Islet of Langerhans (tissue), 1 donor: Measurements from ENCODE around the gene ALS2CL.
"Not testable (repeated sequence)": the region's sequence is repeated elsewhere in the genome, so short reads cannot be mapped to it uniquely, and the experiment has no call there.

ENCODE experiments used
- FAIRE-seq: peaks from one replicate; lab custom pipeline; 2011; peaks lifted over from hg19 to GRCh38; lab: Jason Lieb, UNC

The ALS2CL gene

DNA sequence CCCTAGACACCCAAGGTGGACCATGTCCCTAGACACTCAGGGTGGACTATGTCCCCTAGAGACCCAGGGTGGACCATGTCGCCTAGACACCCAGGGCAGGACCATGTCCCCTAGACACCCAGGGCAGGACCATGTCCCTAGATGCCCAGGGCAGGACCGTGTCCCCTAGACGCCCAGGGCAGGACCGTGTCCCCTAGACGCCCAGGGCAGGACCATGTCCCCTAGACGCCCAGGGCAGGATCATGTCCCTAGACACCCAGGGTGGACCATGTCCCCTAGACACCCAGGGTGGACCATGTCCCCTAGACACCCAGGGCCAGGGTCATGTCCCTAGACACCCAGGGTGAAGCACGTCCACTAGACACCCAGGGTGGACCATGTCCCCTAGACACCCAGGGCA, 10.9 kb upstream of the ALS2CL start:
- FAIRE-seq: not testable (repeated sequence)

GRCh38 chr3:46703013-46703520, 9.6 kb upstream of the ALS2CL start:
- FAIRE-seq: no peak

GRCh38 chr3:46702246-46703012, 8.9 kb upstream of the ALS2CL start:
- no peak for FAIRE-seq

GRCh38 chr3:46701181-46701939, 7.9 kb upstream of the ALS2CL start, which contains the start of gene TMIE:
Gene TMIE, plus strand, starts transcription at chr3:46701392. Its CDS starts 96 bp downstream, at chr3:46701488.
- no peak for FAIRE-seq

DNA sequence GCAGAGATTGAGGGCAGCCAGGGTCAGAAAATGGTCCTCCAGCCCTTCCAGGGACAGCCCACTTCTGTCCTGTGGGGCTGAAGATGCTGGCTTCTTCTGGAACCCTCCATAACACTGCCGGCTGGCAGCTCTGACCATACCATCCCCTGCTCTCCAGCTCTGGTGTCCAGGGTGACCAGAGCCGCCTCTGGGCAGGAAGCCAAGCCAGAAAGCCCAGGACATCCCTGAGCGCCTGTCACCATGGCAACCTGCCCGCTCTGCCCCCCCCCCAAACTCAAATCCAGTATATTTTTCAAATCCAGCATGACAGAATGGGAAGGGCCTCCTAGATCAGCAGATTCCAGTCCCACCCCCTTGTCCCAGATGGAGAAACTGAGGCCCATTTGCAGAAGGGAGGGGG, 7.3 kb upstream of the ALS2CL start:
- no peak for FAIRE-seq

GRCh38 chr3:46699676-46700523, 6.4 kb upstream of the ALS2CL start:
- no peak for FAIRE-seq

GRCh38 chr3:46695962-46696894, 2.7 kb upstream of the ALS2CL start:
- FAIRE-seq: no peak

DNA sequence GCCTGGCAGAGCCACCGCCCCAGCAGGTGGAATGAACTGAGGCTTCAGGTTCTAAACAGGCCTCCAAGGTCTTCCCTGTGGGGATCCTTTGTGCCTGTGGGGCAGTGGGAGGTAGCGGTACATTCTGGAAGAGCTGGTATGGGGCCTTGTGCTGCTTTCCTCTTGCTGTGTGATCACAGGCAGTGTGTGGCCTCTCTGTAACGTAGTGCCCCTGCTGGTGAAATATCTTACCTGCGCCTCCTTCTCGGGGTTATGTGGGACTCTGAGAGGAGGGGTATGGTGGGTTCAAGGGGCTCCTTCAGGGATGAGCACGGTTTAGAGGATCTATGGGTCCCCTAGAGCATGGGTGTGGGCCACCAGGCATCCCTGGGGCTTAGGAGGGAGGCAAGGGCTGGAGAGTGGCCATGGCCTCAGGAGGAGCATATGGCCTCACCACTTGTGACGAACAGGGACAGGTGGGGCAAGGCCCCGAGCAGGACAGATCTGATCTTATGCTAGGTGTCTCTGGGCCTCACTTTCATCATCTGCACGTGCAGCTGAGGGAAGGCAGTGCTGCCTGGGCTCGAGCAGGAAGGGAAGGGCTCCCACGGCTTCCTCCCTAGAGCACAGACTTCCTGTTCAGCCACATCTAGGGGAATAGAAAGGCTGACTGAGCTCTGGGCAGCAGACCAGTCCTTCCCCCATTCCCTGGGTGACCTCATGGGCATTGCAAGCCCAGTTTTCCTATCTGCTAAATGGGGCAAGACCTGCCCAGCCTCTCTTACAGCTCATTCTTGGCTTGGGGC, 1.9 kb upstream of the ALS2CL start:
- FAIRE-seq: no peak

GRCh38 chr3:46694520-46694919, 1.0 kb upstream of the ALS2CL start:
- FAIRE-seq: no peak

DNA sequence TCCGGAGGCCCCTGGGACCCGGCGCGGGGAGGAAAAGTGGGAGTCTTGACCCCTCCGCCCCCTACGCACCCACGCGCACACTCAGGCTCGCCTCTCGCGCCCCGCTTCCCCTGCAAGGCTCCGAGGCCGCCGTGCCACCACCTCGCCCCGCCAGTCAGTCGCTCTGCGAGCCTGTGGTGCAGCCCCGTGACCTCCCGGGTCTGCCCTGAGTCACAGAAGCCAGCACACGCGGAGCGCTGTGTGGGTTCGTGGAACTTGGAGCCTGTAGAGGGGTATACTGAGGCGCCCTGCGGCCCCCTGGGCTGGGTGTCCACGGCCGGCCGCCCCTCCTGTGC, 380 bp upstream of the ALS2CL start:
- FAIRE-seq: no peak

GRCh38 chr3:46692566-46692990, 901 bp downstream of the ALS2CL start:
- no peak for FAIRE-seq

DNA sequence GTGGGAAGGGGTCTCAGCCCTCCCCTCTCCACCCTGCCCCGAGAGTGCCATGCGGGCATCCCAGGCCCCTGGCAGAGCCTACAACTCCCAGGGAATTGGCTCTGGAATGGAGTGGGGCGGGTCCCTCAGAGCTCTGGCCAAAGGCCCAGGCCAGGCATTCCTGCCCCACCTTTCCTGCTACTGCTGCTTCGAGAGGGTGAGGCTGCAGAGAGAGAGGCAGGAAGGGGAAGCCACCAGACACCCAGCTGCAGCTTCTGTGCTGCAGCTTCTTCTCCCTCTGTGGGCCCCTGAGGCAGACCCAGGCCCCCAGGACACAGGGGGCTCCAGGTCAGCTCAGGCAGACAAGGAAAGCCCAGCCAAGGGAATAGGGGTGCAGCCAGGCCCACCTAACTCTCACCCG, 2.7 kb downstream of the ALS2CL start:
- no peak for FAIRE-seq

GRCh38 chr3:46685446-46685845, 8.0 kb downstream of the ALS2CL start:
- no peak for FAIRE-seq

DNA sequence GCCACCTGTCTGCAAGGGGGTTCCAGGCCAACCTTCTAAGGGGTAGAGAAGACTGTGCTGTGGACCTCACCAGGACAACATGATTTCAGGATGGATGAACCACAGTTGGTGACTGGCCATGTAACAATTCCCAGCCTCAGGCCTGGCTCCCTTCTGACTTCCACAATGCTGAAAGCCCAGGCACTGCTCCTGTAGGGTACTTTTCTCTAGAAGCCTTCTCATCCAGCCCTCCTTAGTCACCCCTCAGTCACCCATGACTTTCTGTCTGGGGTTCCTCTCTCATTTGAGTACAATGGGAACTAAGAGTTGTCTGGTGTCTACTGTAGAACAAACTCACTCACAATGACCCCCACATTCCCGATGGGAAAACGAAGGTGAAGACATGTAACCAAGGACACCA, 8.6 kb downstream of the ALS2CL start:
- no peak for FAIRE-seq

DNA sequence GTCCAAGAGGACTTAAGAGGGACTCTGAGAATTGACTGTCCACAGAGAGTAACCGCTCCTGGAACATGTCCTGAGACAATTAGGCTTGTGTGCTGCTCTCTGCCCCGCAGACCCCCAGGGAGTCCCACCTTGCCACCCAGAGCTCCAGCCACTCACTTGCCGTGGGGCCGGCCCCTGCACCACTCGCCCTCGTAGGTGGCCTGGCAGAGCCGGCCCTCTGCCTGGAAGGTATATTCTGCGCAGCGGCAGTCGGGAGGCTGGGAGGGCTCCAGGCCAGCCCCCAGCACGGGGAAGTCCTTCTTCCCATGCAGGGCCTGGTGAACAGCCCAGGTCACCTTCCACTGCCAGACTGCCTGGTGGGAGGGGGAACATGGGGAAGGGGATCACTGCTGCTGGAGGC, 10.5 kb downstream of the ALS2CL start:
- FAIRE-seq: no peak

DNA sequence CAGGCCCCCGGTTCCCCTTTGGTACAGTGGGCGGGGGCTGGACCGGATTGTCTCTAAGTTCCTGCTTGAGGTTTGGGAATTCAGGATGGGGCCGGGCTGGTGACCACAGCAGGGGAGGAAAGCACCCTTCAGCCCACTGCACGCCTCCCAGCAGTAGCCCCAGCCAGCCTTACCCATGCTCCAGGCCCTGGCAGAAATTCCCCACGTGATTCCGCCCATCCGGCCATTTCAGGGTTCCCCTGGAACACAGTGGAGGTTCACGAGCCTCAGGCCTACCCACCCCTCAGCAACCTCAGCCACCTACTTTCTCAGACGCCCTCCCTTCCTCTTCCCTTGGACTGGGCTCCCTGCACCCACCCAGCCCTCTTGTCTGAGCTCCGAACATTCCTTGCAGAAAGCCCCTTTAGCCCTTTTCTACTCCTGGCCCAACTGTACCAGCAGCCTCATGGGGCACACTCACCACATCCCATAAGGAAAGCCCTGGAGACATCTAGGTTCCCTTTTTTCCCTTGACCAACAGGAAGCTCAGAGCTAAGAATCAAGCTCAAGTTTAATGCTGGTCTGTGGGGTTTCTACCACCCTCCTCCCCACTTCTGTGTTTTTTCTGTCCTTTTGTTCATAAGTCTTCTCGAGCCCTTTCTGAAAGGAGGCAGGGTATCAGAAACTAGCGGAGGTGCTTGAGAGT, 11.5 kb downstream of the ALS2CL start:
- no peak for FAIRE-seq

DNA sequence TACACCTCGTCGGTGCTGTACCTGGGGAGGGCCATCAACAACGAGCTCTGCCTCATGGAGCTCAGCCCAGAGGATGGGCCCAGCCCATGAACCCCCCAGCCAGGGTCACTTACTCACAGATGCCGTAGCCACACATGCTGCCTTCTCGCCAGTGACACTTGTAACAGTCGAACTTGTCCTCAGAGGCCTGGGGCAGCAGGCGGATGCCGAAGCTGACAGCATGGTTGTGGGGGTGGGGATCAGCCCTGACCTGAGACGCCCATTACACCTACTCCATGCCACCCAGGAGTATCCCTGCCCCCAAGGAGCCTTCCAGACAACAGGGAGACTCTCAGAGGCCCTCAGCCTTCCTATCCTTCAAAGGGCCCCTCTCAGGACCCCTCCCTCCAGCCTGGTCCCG, 12.1 kb downstream of the ALS2CL start:
- no peak for FAIRE-seq

DNA sequence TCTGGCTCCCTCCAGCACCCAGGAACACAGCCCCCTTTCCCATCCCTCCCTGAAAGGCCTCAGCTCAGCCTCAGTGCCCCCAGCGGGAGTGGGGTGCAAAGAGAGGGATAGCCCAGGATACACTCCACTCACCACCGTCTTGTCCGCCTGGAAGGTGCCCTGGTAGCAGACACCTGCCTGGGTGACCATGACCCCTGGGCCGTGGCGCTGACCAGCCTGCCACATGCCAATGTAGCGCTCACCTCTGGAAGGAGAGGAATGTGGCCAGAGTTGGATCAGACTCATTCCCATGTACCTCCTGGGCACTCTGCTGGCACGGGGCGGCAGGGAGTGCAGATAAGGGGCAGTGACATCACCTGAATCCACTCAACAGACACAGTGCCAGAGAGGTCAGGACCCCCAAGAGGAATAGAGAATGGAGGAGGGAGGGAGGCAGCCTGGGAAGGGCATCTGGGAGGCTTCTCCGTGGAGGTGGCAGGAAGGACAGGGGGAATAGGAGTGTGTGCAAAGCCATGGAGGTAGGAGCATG, 13.1 kb downstream of the ALS2CL start:
- no peak for FAIRE-seq

DNA sequence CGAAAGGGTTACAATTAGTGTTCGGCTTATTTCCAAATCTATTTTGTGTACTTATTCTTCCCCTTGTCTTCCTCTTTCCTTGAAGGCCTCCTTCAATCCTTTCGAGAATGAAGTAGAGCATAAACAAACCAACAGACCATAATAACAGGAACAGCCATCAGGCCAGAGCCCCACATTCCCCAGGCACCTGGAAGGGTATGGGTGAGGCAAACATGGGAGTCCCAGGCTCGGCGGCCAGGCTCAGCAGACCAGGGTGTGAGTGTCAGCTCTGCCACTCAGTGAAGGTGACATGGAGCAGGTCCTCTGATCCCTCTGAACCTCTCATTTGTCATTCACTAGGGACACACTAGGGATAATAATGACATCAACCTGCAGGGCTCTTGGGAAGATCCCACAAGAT, 13.8 kb downstream of the ALS2CL start:
- FAIRE-seq: no peak

DNA sequence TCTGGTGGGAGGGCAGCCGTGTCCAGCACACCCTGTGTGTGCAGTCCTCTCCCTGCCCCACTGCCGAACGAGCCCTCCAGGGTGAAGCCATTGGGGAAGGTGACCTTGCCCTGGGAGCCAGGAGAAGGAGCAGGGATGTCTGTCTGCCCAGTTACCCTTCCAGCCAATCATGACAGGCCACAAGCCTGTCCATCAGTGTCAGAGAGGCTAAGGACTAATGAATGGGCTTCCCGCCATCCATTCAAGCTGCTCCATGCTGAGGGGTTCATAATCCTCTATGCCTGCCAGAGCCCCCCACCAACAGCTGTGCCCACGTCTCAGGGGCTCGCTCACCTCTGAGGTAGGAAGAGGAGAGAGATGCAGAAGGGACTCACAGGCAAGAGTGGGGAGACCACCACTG, 15.2 kb downstream of the ALS2CL start:
- no peak for FAIRE-seq
